Activated naive CD4-positive, alpha-beta T cell treated with anti-CD3 and anti-CD28 coated beads for 36 hours (primary cell): ENCODE data around the gene RNF41. TPM values are rescaled to one million over a fixed set of nuclear protein-coding genes. Genes with fewer than 3 reads are reported as not detected.
A peak's percentile ranks its signal among the peaks of the same experiment; 100 is the strongest.

Experiments used
- CTCF ChIA-PET: fragments of 350-600 bp; sonication (Branson Sonifier 250); formaldehyde crosslinking; loops from one replicate; lab custom pipeline; 2021; ENCODE audit warnings: antibody characterized with exemption; lab: Charles Lee
- DNase-seq: peaks from one replicate; pipeline ENCODE4 v3.0.0-alpha.2; 2020
- H3K27ac Mint-ChIP-seq: one replicate; pipeline ENCODE4 v1.8.0; 2021; ENCODE audit warnings: mild to moderate bottlenecking, mixed read lengths
- H3K27me3 Mint-ChIP-seq: one replicate; pipeline ENCODE4 v1.8.0; 2021; ENCODE audit warnings: low read depth, mixed read lengths
- H3K36me3 Mint-ChIP-seq: one replicate; pipeline ENCODE4 v1.8.0; 2021; ENCODE audit warnings: low read depth, mixed read lengths
- H3K4me1 Mint-ChIP-seq: one replicate; pipeline ENCODE4 v1.8.0; 2021; ENCODE audit warnings: low read depth, mixed read lengths
- H3K4me3 Mint-ChIP-seq: one replicate; pipeline ENCODE4 v1.8.0; 2021; ENCODE audit warnings: mild to moderate bottlenecking, moderate library complexity, mixed read lengths
- H3K9me3 Mint-ChIP-seq: one replicate; pipeline ENCODE4 v1.8.0; 2021; ENCODE audit warnings: mixed read lengths
- intact Hi-C: fragments of 100-400 bp; cut with micrococcal nuclease; formaldehyde crosslinking; loops from one replicate; pipeline ENCODE4 v1.15.1; 2023
- total RNA-seq, 2 experiments: library from RNA; stranded (reverse); gene quantifications; one replicate each; pipeline ENCODE4 v1.2.3, GENCODE V29; 2021

The RNF41 gene
- total RNA-seq, 2 experiments from 2014 or later = 26.0 TPM

- H3K36me3 Mint-ChIP-seq = peaks cover 12% of the 10 kb centered on the region
- intact Hi-C loops = loop anchor here (1.0 to 5.0 kb wide), 17 partner anchors 17 to 501 kb away; partner anchors contain the start of genes ANKRD52, CS, IL23A and MYL6B
- peak; percentile 97 for DNase-seq
- CTCF ChIA-PET = interaction anchor here (0.6 to 1.4 kb wide), 2 partner anchors 22 to 395 kb away, joined by 3 read pairs; no protein-coding TSS in a partner anchor
- peaks cover 37% of the 10 kb centered on the region for H3K4me1 Mint-ChIP-seq
- H3K27me3 Mint-ChIP-seq = no peaks in the 10 kb centered on the region
- H3K27ac Mint-ChIP-seq = peak within 1 kb of the TSS; percentile 93
- no peaks in the 10 kb centered on the region for H3K9me3 Mint-ChIP-seq
- peak within 1 kb of the TSS; percentile 99 for H3K4me3 Mint-ChIP-seq
These were observed 2.5 kb upstream of the RNF41 start, which contains the start of gene NABP2 for GRCh38 chr12:56224102-56224701. NABP2 (plus strand) TSS chr12:56224342; CDS start chr12:56224857, 515 bp downstream.

GRCh38 chr12:56223571-56224101 is 1.9 kb upstream of the RNF41 start:
- H3K27me3 Mint-ChIP-seq = no peaks in the 10 kb centered on the region
- peaks cover 12% of the 10 kb centered on the region for H3K36me3 Mint-ChIP-seq
- peak overlapping the region; percentile 93 for H3K27ac Mint-ChIP-seq
- CTCF ChIA-PET = interaction anchor here (0.6 to 3.9 kb wide), 6 partner anchors 17 to 395 kb away, joined by 3 to 40 read pairs (median 20); partner anchors contain the start of genes ESYT1 and ZC3H10
- H3K9me3 Mint-ChIP-seq = no peaks in the 10 kb centered on the region
- H3K4me3 Mint-ChIP-seq = peak overlapping the region; percentile 99
- H3K4me1 Mint-ChIP-seq = peaks cover 37% of the 10 kb centered on the region
- no peak for DNase-seq
- intact Hi-C loops = loop anchor here (1.0 to 5.0 kb wide), 17 partner anchors 17 to 502 kb away; partner anchors contain the start of genes ANKRD52, CS, IL23A and MYL6B

GRCh38 chr12:56222531-56222895 is 791 bp upstream of the RNF41 start:
- no peaks in the 10 kb centered on the region for H3K9me3 Mint-ChIP-seq
- peak overlapping the region; percentile 99 for H3K4me3 Mint-ChIP-seq
- DNase-seq = no peak
- H3K4me1 Mint-ChIP-seq = peaks cover 37% of the 10 kb centered on the region
- intact Hi-C loops = loop anchor here (1.0 to 5.0 kb wide), 4 partner anchors 112 to 465 kb away; partner anchors contain the start of genes PTGES3 and PYM1
- peaks cover 12% of the 10 kb centered on the region for H3K36me3 Mint-ChIP-seq
- no peaks in the 10 kb centered on the region for H3K27me3 Mint-ChIP-seq
- CTCF ChIA-PET = interaction anchor here (0.6 to 3.9 kb wide), 20 partner anchors 11 to 281 kb away, joined by 3 to 40 read pairs (median 6); partner anchors contain the start of genes ANKRD52, ESYT1, SMARCC2 and ZC3H10
- peak overlapping the region; percentile 93 for H3K27ac Mint-ChIP-seq

GRCh38 chr12:56221232-56221756 is 428 bp downstream of the RNF41 start:
- peak overlapping the region; percentile 99 for H3K4me3 Mint-ChIP-seq
- H3K27ac Mint-ChIP-seq = peak overlapping the region; percentile 93
- CTCF ChIA-PET = interaction anchor here (0.6 to 3.9 kb wide), 19 partner anchors 12 to 250 kb away, joined by 3 to 40 read pairs (median 5); partner anchors contain the start of genes ANKRD52, ESYT1, SMARCC2 and ZC3H10
- H3K4me1 Mint-ChIP-seq = peaks cover 39% of the 10 kb centered on the region
- peaks cover 6% of the 10 kb centered on the region for H3K36me3 Mint-ChIP-seq
- intact Hi-C loops = loop anchor here (5.0 kb wide), 3 partner anchors 294 to 466 kb away; partner anchors contain the start of genes PTGES3 and PYM1
- no peaks in the 10 kb centered on the region for H3K27me3 Mint-ChIP-seq
- no peaks in the 10 kb centered on the region for H3K9me3 Mint-ChIP-seq
- DNase-seq = no peak

- H3K4me1 Mint-ChIP-seq = peaks cover 39% of the 10 kb centered on the region
These were observed 1.0 kb downstream of the RNF41 start for GRCh38 chr12:56220611-56221231.

DNA sequence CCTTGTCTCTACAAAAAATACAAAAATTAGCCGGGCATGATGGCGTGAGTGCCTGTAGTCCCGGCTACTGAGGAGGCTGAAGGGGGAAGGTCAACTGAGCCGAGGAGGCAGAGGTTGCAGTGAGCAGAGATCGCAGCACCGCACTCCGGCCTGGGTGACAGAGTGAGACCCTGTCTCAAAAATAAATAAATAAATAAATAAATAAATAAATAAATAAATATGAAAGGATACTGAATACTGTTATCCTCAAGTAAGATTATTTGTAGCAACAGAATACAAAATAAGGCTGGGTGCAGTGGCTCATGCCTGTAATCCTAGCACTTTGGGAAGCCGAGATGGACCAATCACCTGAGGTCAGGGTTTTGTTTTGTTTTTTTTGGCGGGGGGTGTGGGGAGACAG is 1.9 kb downstream of the RNF41 start:
- Mint-ChIP-seq H3K9me3 (no peaks in the 10 kb centered on the region), H3K27ac (no peak overlapping the region), H3K4me1 (peaks cover 33% of the 10 kb centered on the region), H3K4me3 (no peak overlapping the region), H3K36me3 (peaks cover 7% of the 10 kb centered on the region), H3K27me3 (no peaks in the 10 kb centered on the region)
- CTCF ChIA-PET = interaction anchor here (0.9 to 3.9 kb wide), 2 partner anchors 28 to 94 kb away, joined by 3 to 22 read pairs; no protein-coding TSS in a partner anchor
- intact Hi-C loops = loop anchor here (5.0 kb wide), 3 partner anchors 293 to 467 kb away; partner anchors contain the start of genes PTGES3 and PYM1
- DNase-seq = no peak

More at GRCh38 chr12:56220611-56221231, 1.0 kb downstream of the RNF41 start:
- DNase-seq = no peak
- CTCF ChIA-PET = interaction anchor here (0.9 to 3.9 kb wide), 7 partner anchors 14 to 243 kb away, joined by 3 to 40 read pairs (median 22); partner anchors contain the start of genes ANKRD52, SMARCC2 and ZC3H10
- Mint-ChIP-seq H3K36me3 (peaks cover 2% of the 10 kb centered on the region), H3K9me3 (no peaks in the 10 kb centered on the region), H3K27me3 (no peaks in the 10 kb centered on the region), H3K27ac (peak overlapping the region; percentile 93), H3K4me3 (peak overlapping the region; percentile 99)
- intact Hi-C loops = loop anchor here (5.0 kb wide), 3 partner anchors 293 to 467 kb away; partner anchors contain the start of genes PTGES3 and PYM1

DNA sequence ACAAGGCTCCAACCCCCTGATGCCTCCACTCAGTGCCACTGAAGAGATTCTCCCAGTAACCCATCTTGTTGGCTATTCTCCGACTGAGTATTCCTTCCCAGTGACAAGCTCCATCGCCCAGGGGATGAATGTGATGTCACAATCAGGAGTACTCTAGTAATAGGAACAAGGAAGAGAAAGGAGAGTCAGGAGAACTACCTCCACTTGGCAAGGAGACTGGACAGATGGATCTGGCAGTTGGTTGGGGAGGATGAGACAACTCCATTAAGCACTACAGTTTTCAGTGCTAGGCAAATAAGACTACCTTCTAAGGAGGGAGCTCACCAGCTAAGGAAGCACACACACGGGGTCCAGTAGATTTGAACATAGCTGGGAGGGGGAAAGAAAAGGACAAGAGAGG is 5.3 kb downstream of the RNF41 start:
- Mint-ChIP-seq H3K4me3 (no peak overlapping the region), H3K27ac (no peak overlapping the region), H3K27me3 (no peaks in the 10 kb centered on the region), H3K4me1 (peaks cover 16% of the 10 kb centered on the region), H3K9me3 (no peaks in the 10 kb centered on the region), H3K36me3 (peaks cover 17% of the 10 kb centered on the region)
- DNase-seq = no peak
- intact Hi-C loops = no loop called here
- CTCF ChIA-PET = interaction anchor here (0.6 to 1.7 kb wide), 5 partner anchors 9 to 98 kb away, joined by 3 to 6 read pairs (median 4); no protein-coding TSS in a partner anchor

- Mint-ChIP-seq H3K9me3 (no peaks in the 10 kb centered on the region), H3K4me1 (peaks cover 11% of the 10 kb centered on the region), H3K4me3 (no peak overlapping the region), H3K27me3 (no peaks in the 10 kb centered on the region), H3K36me3 (peaks cover 27% of the 10 kb centered on the region), H3K27ac (no peak overlapping the region)
- intact Hi-C loops = no loop called here
- DNase-seq = no peak
- CTCF ChIA-PET = interaction anchor here (1.0 kb wide), 1 partner anchor 8 kb away, joined by 3 read pairs; no protein-coding TSS in a partner anchor
These were observed 7.8 kb downstream of the RNF41 start for GRCh38 chr12:56213878-56214277.

- H3K27ac Mint-ChIP-seq = no peak overlapping the region
- H3K4me1 Mint-ChIP-seq = peaks cover 11% of the 10 kb centered on the region
- intact Hi-C loops = no loop called here
- H3K4me3 Mint-ChIP-seq = no peak overlapping the region
- DNase-seq = peak; percentile 54
- H3K9me3 Mint-ChIP-seq = no peaks in the 10 kb centered on the region
- H3K36me3 Mint-ChIP-seq = peaks cover 28% of the 10 kb centered on the region
- H3K27me3 Mint-ChIP-seq = no peaks in the 10 kb centered on the region
- CTCF ChIA-PET = no interaction called here
These were observed 9.4 kb downstream of the RNF41 start for GRCh38 chr12:56212361-56212760.

- H3K9me3 Mint-ChIP-seq = no peaks in the 10 kb centered on the region
- no peak for DNase-seq
- no peak overlapping the region for H3K4me3 Mint-ChIP-seq
- CTCF ChIA-PET = interaction anchor here (0.6 to 5.2 kb wide), 5 partner anchors 11 to 145 kb away, joined by 3 to 40 read pairs (median 9); partner anchors contain the start of genes ANKRD52 and RNF41
- no peak overlapping the region for H3K27ac Mint-ChIP-seq
- intact Hi-C loops = no loop called here
- peaks cover 4% of the 10 kb centered on the region for H3K4me1 Mint-ChIP-seq
- H3K27me3 Mint-ChIP-seq = no peaks in the 10 kb centered on the region
- peaks cover 23% of the 10 kb centered on the region for H3K36me3 Mint-ChIP-seq
These were observed 13.7 kb downstream of the RNF41 start for GRCh38 chr12:56208006-56208405.

- Mint-ChIP-seq H3K4me1 (peaks cover 2% of the 10 kb centered on the region), H3K27me3 (no peaks in the 10 kb centered on the region), H3K9me3 (no peaks in the 10 kb centered on the region), H3K4me3 (no peak overlapping the region), H3K36me3 (peaks cover 19% of the 10 kb centered on the region), H3K27ac (no peak overlapping the region)
- intact Hi-C loops = loop anchor here (1.0 to 2.0 kb wide), 3 partner anchors 18 to 258 kb away; partner anchors contain the start of genes ANKRD52 and NABP2
- CTCF ChIA-PET = interaction anchor here (0.6 to 5.2 kb wide), 12 partner anchors 10 to 256 kb away, joined by 3 to 40 read pairs (median 6); partner anchors contain the start of genes ANKRD52, COQ10A, RNF41 and SMARCC2
- peak; percentile 67 for DNase-seq
These were observed 15.1 kb downstream of the RNF41 start for GRCh38 chr12:56206452-56207166.
